Adrenal gland (tissue), 12 donors: Measurements from ENCODE around the gene ARID5B. TPM values are rescaled to one million over a fixed set of nuclear protein-coding genes. Genes with fewer than 3 reads are reported as not detected.

ENCODE experiments used
- DNase-seq, 7 donors: peaks; one replicate each; pipeline ENCODE4 v3.0.0-alpha.2; 2019 to 2020
- H3K27ac ChIP-seq, 5 donors: fragments of 200-600 bp; sonication (generic) in 4 of 5; 1 replicate in 3 of 5; 2 replicates in 2 of 5; pipeline versions ENCODE4 v1.5.1 to v1.8.0; 2016 to 2020; ENCODE audit warnings: mild to moderate bottlenecking in 1 of 5
- H3K27me3 ChIP-seq: fragments of 200-600 bp; 2 replicates; pipeline ENCODE4 v1.8.0; 2021
- H3K36me3 ChIP-seq, 2 donors: fragments of 200-600 bp; replicated peaks in 1 of 2; 1 replicate in 1 of 2; 2 replicates in 1 of 2; pipeline versions ENCODE4 v1.5.1 to v1.8.0; 2018 to 2022
- H3K4me1 ChIP-seq, 2 donors: fragments of 200-600 bp; replicated peaks in 1 of 2; 1 replicate in 1 of 2; 2 replicates in 1 of 2; pipeline versions ENCODE4 v1.5.1 to v1.8.0; 2018 to 2021
- H3K4me3 ChIP-seq, 4 donors: fragments of 200-600 bp; sonication (generic) in 3 of 4; one replicate each; pipeline ENCODE4 v1.5.1; 2016 to 2018
- H3K9me3 ChIP-seq, 3 donors: fragments of 200-600 bp; sonication (generic) in 1 of 3; replicated peaks in 1 of 3; 1 replicate in 2 of 3; 2 replicates in 1 of 3; pipeline versions ENCODE4 v1.5.1 to v1.8.0; 2016 to 2021
- POLR2A ChIP-seq, 2 donors: fragments of 450-650 bp; IDR thresholded peaks; one replicate each; pipeline ENCODE4 v1.6.1; 2017; ENCODE audit warnings: antibody characterized with exemption in 2 of 2, mild to moderate bottlenecking in 2 of 2, moderate library complexity in 1 of 2
- WGBS, 4 donors: extraction: QIAGEN DNeasy Blood & Tissue Kit in 2 of 4; methylation state at CpG; one replicate each; pipeline versions ENCODE4 v1.1.5 to v1.1.7; 2013 to 2017; 5-methylcytosine and 5-hydroxymethylcytosine counted together
- intact Hi-C, 2 donors: fragments of 100-400 bp; cut with DNase I; formaldehyde crosslinking; loops; one replicate each; pipeline versions ENCODE4 v1.14.1 to v1.15.0; 2022 to 2023
- polyA plus RNA-seq, 3 donors: library from polyadenylated mRNA; stranded (reverse); fragments of 200-250 nt in 2 of 3; fragments of 350-450 nt in 1 of 3; fragmentation: Illumina TruSeq in 1 of 3; extraction: RNeasy Lipid Tissue Mini Kit (QIAGEN cat#74804) in 1 of 3; gene quantifications; one replicate each; pipeline ENCODE4 v1.2.3, GENCODE V29; 2013 to 2014
- total RNA-seq, 9 donors: library from RNA; depleted of rRNA in 4 of 9; stranded (reverse); fragments of >200 nt in 4 of 9; fragments of 120-200 nt in 1 of 9; fragmentation: NEBNext Ultra II Directional in 1 of 9; extraction: Animal tissue kit (Norgen Biotek cat#: 25700) in 1 of 9; gene quantifications; one replicate each; pipeline versions ENCODE4 v1.1.0 to v1.2.4, GENCODE V29; 2013 to 2023
- TF ChIP-seq, protein P1 (sequence below), 6 experiments: fragments of 450-650 bp in 4 of 6; fragments of 200-600 bp in 2 of 6; sonication (generic) in 1 of 6; IDR thresholded peaks; 1 replicate in 5 of 6; 2 replicates in 1 of 6; pipeline versions ENCODE4 v1.5.1 to v1.8.0; 2016 to 2021; ENCODE audit warnings: antibody characterized with exemption in 6 of 6, mild to moderate bottlenecking in 2 of 6, moderate library complexity in 1 of 6
- donor health status: healthy with polysubstance abuse.
- donor health status: Bipolar disorder and iron deficiency.
- donor health status: DM: yes; HTN: yes; CAD: no.
- donor health status: DM: no; HTN: no; CAD: no.
- donor health status: DM: no; HTN: no; CAD: no.
- donor health status: DM: yes; HTN: yes; CAD: no.

ARID5B gene
- total and polyA plus RNA-seq, 12 donors: 5.7 to 42.4 (median 23.8) TPM

DNA sequence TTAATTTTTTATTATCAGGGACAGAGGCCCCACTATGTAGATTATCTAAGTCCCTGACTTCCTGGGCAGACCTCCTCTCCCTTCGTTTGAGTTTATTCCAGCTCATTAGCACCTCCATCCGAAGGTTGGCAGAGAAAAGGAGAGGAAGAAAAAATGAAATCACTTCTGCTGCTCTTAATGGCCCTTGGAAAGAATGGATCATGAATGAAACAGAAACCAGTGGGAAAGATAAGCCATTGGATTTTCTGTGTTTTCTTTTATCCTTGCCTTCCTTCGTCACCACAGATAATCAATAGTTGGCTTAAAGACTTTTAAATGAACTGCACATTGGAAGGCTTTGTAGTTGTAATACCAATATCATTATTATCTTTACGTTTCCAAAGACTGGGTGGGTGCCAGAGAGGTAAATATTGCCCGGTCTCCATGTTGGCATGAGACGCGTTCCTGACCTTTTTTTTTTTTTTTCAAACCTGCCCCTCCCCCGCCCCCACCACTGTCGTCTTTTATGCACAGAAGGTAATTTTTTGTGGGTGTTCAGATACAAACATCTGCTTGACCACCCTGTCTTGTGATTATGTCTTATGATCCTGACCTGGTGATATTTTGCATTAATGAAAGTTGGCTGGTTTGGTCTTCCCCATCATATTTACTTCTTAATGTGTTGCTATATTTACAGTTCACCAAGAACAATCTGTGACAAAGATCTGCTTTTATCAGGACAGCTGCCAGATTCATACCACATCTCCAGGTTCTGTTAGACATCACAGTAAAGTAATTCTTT lies 116.8 kb downstream of the ARID5B start:
- no peak overlapping the region for H3K4me3 ChIP-seq
- peaks cover 12 to 23% of the 10 kb centered on the region in 2 donors for H3K4me1 ChIP-seq
- no peaks in the 10 kb centered on the region for H3K27me3 ChIP-seq
- no peaks in the 10 kb centered on the region for H3K9me3 ChIP-seq
- TF ChIP-seq POLR2A (IDR thresholded peaks at IDR 0.05): no peak
- TF ChIP-seq, protein P1, sequence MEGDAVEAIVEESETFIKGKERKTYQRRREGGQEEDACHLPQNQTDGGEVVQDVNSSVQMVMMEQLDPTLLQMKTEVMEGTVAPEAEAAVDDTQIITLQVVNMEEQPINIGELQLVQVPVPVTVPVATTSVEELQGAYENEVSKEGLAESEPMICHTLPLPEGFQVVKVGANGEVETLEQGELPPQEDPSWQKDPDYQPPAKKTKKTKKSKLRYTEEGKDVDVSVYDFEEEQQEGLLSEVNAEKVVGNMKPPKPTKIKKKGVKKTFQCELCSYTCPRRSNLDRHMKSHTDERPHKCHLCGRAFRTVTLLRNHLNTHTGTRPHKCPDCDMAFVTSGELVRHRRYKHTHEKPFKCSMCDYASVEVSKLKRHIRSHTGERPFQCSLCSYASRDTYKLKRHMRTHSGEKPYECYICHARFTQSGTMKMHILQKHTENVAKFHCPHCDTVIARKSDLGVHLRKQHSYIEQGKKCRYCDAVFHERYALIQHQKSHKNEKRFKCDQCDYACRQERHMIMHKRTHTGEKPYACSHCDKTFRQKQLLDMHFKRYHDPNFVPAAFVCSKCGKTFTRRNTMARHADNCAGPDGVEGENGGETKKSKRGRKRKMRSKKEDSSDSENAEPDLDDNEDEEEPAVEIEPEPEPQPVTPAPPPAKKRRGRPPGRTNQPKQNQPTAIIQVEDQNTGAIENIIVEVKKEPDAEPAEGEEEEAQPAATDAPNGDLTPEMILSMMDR (IDR thresholded peaks at IDR 0.05): no peak
- H3K36me3 ChIP-seq: no peaks in the 10 kb centered on the region
- intact Hi-C loops: no loop called here
- DNase-seq: no peak
- WGBS, 4 donors: 74 to 84% (median 80%) methylated on average over 9 of the region's 9 CpGs
- H3K27ac ChIP-seq: no peak overlapping the region

DNA sequence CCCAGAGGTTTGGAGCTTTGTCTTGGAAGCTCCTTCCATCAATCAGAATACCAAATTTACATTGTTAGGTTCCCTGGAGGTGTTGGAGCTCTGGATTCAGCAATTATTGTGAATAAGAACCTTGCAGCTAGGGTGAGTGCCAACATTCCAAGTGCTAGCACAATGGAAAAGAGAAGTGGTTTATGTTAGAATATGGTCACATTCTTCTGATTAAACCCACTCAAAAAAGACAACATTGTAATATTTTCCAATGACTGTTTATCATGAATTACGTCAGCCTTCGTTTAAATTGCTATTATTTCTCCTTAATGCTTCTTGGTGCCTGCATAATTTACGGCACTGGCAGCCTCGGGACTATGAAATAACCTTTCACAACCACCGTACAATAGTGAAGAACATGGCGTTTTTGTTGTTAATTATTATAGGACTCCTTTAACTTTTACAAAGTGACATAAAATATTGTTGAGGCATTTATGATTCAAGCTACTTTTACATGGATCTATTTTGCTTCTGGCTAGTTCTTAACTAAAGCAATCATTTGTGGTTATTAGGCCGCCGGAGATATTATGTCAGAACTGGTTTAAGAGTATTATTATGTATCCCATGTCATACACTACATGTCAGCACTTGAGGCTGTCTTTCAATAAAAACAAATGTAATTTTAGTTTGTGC lies 117.7 kb downstream of the ARID5B start:
- no peak for DNase-seq
- WGBS, 4 donors: 80 to 84% (median 82%) methylated on average over 8 of the region's 8 CpGs

GRCh38 chr10:62019685-62020359 lies 118.3 kb downstream of the ARID5B start:
- DNase-seq: no peak
- Histone ChIP-seq H3K27me3 (no peaks in the 10 kb centered on the region), H3K4me3 (no peak overlapping the region), H3K36me3 (no peaks in the 10 kb centered on the region), H3K4me1 (peaks cover 12 to 30% of the 10 kb centered on the region in 2 donors), H3K9me3 (no peaks in the 10 kb centered on the region), H3K27ac (no peak overlapping the region)
- 81 to 90% (median 84%) methylated on average over 6 of the region's 6 CpGs for WGBS, 4 donors
- intact Hi-C loops: no loop called here
- TF ChIP-seq, protein P1 (IDR thresholded peaks at IDR 0.05): no peak
- TF ChIP-seq POLR2A (IDR thresholded peaks at IDR 0.05): no peak

More for the DNA sequence above, 117.7 kb downstream of the ARID5B start:
- intact Hi-C loops: no loop called here
- Histone ChIP-seq H3K4me3 (no peak overlapping the region), H3K27me3 (no peaks in the 10 kb centered on the region), H3K27ac (no peak overlapping the region), H3K4me1 (peaks cover 12 to 23% of the 10 kb centered on the region in 2 donors), H3K9me3 (no peaks in the 10 kb centered on the region), H3K36me3 (no peaks in the 10 kb centered on the region)
- TF ChIP-seq, protein P1 (IDR thresholded peaks at IDR 0.05): no peak
- TF ChIP-seq POLR2A (IDR thresholded peaks at IDR 0.05): no peak

DNA sequence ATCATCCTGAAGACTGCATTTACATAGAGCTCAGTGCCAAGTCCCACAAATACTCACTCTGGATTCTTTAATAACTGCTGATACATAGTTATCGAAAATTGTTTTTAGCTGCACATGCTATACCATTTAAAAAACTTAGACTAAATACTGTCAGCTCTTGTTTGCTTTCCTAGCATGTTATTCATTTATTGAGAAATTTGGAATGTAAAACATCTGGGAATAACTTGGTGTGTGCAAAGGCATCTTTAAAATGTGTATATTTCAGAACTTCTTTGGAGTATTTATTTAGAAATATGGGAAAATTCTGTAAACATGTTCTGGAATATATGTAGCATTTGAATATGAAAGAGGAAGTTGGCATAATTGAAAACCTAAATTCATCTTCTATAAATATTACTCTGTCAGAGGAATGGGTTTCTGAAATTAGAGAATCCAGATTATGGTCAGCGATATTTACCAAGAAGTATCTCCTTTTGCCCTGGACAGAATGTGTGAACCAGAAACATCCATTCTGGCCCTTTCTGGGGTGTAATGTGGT lies 119.7 kb downstream of the ARID5B start:
- Histone ChIP-seq H3K9me3 (no peaks in the 10 kb centered on the region), H3K4me3 (no peak overlapping the region), H3K27ac (no peak overlapping the region), H3K27me3 (no peaks in the 10 kb centered on the region), H3K36me3 (no peaks in the 10 kb centered on the region), H3K4me1 (peaks cover 12 to 43% of the 10 kb centered on the region in 2 donors)
- no peak for DNase-seq
- WGBS, 4 donors: 85 to 92% (median 88%) methylated on average over 2 of the region's 2 CpGs
- intact Hi-C loops: no loop called here
- TF ChIP-seq, protein P1 (IDR thresholded peaks at IDR 0.05): no peak
- no peak for TF ChIP-seq POLR2A (IDR thresholded peaks at IDR 0.05)
